ENCODE data around the gene LRTM2.
A peak's percentile ranks its signal among the peaks of the same experiment; 100 is the strongest.

- TF ChIP-seq CTCF (optimal IDR thresholded peaks at IDR 0.05 in 1 of 3, IDR thresholded peaks at IDR 0.05 in 1 of 3, conservative IDR thresholded peaks at IDR 0.05 in 1 of 3; ENCODE audit: extremely low read depth in 1 of 3, insufficient read depth in 2 of 3, low read length in 3 of 3): peak in 1 of 3 experiments; percentile 26
- TF ChIP-seq EZH2 (IDR thresholded peaks at IDR 0.05; ENCODE audit: low read length): no peak
These were observed 23.1 kb upstream of the LRTM2 start for GRCh38 chr12:1797011-1797901.
